ENCODE results near the gene DDIT4.
"Not testable (repeated sequence)": the region's sequence is repeated elsewhere in the genome, so short reads cannot be mapped to it uniquely, and the experiment has no call there.

The DDIT4 gene

GRCh38 chr10:72249176-72249862, 24.4 kb upstream of the DDIT4 start:
- not testable (repeated sequence) for DNase-seq (ENCODE audit: low read depth in 2 of 2)

GRCh38 chr10:72250666-72251065, 23.1 kb upstream of the DDIT4 start:
- DNase-seq (ENCODE audit: low read depth in 2 of 2): no peak

DNA sequence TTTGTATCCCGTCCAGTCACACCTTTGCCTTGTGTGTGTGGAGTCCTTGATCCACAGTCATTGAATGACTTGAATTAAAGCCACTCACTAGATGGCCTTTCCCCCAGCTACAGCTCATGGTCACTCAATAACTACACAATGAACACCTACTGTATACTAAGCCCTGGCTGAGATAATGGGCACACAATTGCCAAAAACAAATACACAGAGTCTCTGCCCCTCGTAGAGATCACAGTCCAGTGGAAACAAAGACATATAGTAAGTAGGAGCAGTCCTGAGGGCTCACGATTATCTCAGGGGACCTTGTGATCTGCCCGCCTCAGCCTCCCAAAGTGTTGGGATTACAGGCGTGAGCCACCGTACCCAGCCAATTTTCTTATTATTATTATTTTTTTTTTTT, 22.1 kb upstream of the DDIT4 start:
- no peak for DNase-seq (ENCODE audit: low read depth in 2 of 2)

GRCh38 chr10:72252972-72253371, 20.8 kb upstream of the DDIT4 start:
- DNase-seq (ENCODE audit: low read depth in 2 of 2): no peak

- no peak for DNase-seq (ENCODE audit: low read depth in 2 of 2)
These were observed 20.1 kb upstream of the DDIT4 start for GRCh38 chr10:72253578-72253977.

- no peak for DNase-seq (ENCODE audit: low read depth in 2 of 2)
These were observed 18.7 kb upstream of the DDIT4 start for GRCh38 chr10:72254813-72255568.

GRCh38 chr10:72255977-72256729, 17.6 kb upstream of the DDIT4 start:
- DNase-seq (ENCODE audit: low read depth in 2 of 2): no peak

GRCh38 chr10:72257051-72257892, 16.5 kb upstream of the DDIT4 start:
- DNase-seq (ENCODE audit: low read depth in 2 of 2): no peak

- no peak for DNase-seq (ENCODE audit: low read depth in 2 of 2)
These were observed 15.1 kb upstream of the DDIT4 start for GRCh38 chr10:72258617-72259016.

DNA sequence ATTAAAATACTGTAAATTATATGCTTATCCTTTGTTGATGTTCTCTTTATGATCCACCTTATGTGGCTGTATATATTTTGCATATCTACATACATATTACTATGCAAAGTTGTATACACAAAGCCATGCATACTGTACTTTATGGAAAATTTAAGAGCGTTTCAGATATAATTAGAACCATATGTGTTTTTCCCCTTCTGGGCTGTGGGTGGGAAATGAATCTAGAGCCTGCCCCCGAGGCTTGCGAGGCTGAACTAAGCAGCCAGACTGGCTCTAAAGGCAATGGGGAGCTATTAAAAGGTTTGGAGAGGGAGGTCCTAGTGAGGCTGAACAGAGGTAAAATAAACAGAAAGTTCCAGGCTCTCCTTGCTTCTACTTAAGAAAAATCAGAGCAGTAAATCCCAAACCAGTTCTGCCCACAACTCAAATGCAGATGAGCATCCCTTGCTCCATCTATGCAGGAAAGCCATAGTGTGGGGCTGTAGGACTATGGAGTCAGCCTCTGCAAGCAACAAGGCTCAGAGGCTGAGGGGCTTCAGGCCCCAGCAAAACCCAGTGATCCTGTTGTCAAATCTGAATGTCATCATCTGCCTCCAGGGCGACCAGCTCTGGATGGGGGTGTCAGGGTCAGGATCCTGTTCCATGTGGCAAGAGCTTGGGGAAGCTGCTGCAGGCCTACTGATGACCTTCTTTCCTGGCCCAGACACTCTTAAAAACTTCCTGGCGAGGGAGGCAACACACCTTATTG, 14.1 kb upstream of the DDIT4 start:
- DNase-seq (ENCODE audit: low read depth in 2 of 2): no peak

DNA sequence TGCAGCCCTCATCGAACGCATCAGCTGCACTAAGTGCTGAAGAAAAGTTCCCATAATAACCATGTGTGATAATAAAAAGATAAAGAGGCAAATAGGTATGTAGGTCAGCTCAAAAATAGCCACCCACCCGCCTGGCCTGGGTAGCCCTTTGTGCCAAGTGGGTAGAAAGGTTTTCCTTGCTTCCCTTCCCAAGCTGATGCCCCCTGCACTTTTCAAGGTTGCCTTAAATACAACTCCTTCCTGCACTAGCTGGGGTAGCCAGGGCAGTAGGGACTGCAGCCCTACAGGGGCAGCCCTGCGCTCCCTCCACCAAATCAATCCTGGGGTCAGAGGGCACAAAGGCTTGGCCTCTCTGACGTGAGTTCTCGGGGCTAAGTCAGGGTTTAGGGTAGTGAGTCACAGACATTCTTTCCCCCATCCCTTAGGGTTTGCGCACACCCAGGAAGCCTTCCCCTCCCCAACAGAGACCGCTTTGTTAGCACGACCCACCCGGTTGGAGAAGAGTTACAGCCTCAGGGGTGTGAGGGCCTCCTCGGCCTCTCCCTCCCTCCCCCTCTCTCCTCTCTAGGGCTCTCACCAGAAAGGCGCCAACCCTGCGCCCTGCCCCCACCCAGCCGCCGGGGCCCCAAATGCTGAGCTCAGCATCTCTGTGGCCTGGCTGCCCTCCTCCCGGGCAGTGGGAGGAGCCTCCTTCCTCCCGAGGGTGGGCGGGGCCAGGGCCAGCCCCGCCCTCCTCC, 13.3 kb upstream of the DDIT4 start:
- peak; percentile 48 to 57 for DNase-seq (ENCODE audit: low read depth in 2 of 2)

DNA sequence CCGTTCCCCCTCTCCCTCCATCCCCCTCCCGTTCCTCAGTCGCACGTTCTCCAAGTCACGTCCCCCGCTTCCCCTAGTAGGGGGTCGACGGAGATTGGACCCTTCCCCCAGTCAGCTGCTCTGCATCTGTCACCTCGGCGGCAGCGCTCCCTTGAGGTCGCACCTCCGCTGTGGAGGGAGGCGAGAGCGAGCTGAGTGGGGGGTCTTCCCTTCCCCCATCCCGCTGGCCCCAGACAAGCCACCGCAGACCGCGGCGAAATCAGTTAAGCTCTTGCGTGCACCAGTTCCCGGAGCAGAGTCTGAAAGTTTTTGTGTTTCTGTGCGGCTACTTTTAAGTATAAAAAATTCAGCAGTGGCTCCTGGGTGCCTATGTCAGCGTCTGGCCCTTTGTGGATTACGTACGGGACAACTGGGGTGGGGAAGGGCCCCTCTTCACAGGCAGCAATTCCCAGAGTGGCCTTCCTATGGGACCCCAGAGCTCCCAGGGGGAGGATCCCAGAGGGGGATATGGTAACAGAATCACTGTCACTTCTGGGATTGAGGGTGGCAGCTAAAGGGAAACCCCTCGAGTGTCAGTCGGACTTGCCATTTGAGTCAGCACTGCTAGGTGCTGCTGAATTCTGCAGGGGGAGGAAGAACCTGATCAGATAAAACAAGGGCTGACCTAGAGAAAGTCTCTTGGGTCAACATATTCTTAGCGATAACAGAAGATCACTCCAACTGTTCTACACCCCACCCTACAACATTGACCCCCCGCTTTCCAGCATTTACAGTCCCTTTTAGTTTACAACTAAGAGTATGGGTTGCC, 12.5 kb upstream of the DDIT4 start:
- peak in 1 of 2 donors; percentile 17 for DNase-seq (ENCODE audit: low read depth in 2 of 2)

GRCh38 chr10:72261784-72262404, 11.8 kb upstream of the DDIT4 start:
- no peak for DNase-seq (ENCODE audit: low read depth in 2 of 2)

- no peak for DNase-seq (ENCODE audit: low read depth in 2 of 2)
These were observed 10.0 kb upstream of the DDIT4 start for GRCh38 chr10:72263613-72264241.

GRCh38 chr10:72264536-72264935, 9.2 kb upstream of the DDIT4 start:
- no peak for DNase-seq (ENCODE audit: low read depth in 2 of 2)

- DNase-seq (ENCODE audit: low read depth in 2 of 2): no peak
These were observed 8.2 kb upstream of the DDIT4 start for GRCh38 chr10:72265508-72265907.

- DNase-seq (ENCODE audit: low read depth in 2 of 2): no peak
These were observed 7.5 kb upstream of the DDIT4 start for GRCh38 chr10:72265990-72266865.

GRCh38 chr10:72267381-72267780, 6.3 kb upstream of the DDIT4 start:
- no peak for DNase-seq (ENCODE audit: low read depth in 2 of 2)
